ENCODE data around the gene MND1.
"Not testable (repeated sequence)": the region's sequence is repeated elsewhere in the genome, so short reads cannot be mapped to it uniquely, and the experiment has no call there.

MND1 gene

GRCh38 chr4:153448003-153448731, 103.7 kb downstream of the MND1 start:
- Histone ChIP-seq H3K36me3 (ENCODE audit: control insufficient read depth, low read depth, low read length) (no peaks in the 10 kb centered on the region), H3K9me3 (ENCODE audit: control insufficient read depth, low read depth, low read length) (no peaks in the 10 kb centered on the region), H3K4me1 (ENCODE audit: control insufficient read depth, low read depth, low read length) (peaks cover 6% of the 10 kb centered on the region), H3K27me3 (ENCODE audit: control insufficient read depth, insufficient read depth, low read length) (peaks cover 10% of the 10 kb centered on the region), H3K4me3 (ENCODE audit: low read length) (no peak overlapping the region), H3K27ac (ENCODE audit: low read length) (no peak overlapping the region), H3K9ac (ENCODE audit: low read length) (no peak overlapping the region)

DNA sequence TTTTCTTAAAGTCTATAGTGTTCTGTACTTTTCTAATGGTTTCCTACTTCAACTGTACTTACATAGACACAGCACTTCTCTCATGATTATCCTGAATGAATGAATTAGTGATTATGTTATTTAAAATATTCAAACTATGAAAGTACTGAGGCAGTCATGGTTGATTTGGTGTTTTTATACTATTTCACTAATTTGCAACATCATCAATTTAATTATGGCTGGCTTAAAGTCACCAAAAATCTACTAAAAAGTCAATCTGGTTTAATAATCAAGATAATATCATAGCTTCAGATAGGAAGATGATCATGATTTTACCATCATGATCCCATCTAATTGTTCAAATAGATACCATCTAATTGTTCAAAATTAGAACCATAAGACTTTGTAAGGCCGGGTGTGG, 104.8 kb downstream of the MND1 start:
- Histone ChIP-seq H3K36me3 (ENCODE audit: control insufficient read depth, low read depth, low read length) (no peaks in the 10 kb centered on the region), H3K4me3 (ENCODE audit: low read length) (no peak overlapping the region), H3K9ac (ENCODE audit: low read length) (no peak overlapping the region), H3K9me3 (ENCODE audit: control insufficient read depth, low read depth, low read length) (no peaks in the 10 kb centered on the region), H3K27ac (ENCODE audit: low read length) (no peak overlapping the region), H3K27me3 (ENCODE audit: control insufficient read depth, insufficient read depth, low read length) (peaks cover 10% of the 10 kb centered on the region), H3K4me1 (ENCODE audit: control insufficient read depth, low read depth, low read length) (peaks cover 6% of the 10 kb centered on the region)

DNA sequence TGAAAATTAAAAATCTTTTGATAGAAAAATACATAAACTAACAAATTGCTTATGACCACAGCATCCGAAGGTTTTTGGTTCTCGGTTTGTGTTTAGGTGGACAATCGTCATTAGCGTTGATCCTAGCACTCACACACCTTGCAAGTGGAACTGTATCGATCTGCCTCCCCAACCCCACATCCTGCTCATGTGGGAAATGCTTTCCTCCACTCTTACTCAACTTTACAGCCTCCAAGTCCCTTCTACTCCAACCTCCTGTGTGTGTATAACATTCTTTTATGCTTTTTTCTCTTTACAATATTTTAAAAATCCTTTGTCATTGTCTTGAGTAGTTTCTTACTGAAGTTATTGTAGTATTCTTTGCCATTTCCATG, 106.0 kb downstream of the MND1 start:
- Histone ChIP-seq H3K27ac (ENCODE audit: low read length) (no peak overlapping the region), H3K9me3 (ENCODE audit: control insufficient read depth, low read depth, low read length) (no peaks in the 10 kb centered on the region), H3K36me3 (ENCODE audit: control insufficient read depth, low read depth, low read length) (no peaks in the 10 kb centered on the region), H3K27me3 (ENCODE audit: control insufficient read depth, insufficient read depth, low read length) (peaks cover 10% of the 10 kb centered on the region), H3K4me3 (ENCODE audit: low read length) (no peak overlapping the region), H3K4me1 (ENCODE audit: control insufficient read depth, low read depth, low read length) (peaks cover 6% of the 10 kb centered on the region), H3K9ac (ENCODE audit: low read length) (no peak overlapping the region)

DNA sequence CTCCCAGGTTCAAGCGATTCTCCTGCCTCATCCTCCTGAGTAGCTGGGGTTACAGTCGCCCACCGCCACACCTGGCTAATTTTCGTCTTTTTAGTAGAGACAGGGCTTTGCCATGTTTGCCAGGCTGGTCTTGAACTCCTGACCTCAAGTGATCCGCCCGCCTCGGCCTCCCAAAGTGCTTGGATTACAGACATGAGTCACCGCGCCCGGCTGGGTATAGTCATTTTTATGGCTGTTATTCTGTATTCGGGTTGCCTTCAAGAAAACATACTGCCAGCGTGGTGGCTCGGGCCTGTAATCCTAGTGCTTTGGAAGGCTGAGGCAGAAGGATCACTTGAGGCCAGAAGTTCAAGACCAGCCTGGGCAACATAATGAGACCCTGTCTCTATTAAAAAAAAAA, 106.7 kb downstream of the MND1 start:
- not testable (repeated sequence) for H3K36me3 ChIP-seq (ENCODE audit: control insufficient read depth, low read depth, low read length); H3K27me3 ChIP-seq (ENCODE audit: control insufficient read depth, insufficient read depth, low read length); H3K27ac ChIP-seq (ENCODE audit: low read length); H3K9ac ChIP-seq (ENCODE audit: low read length); H3K4me3 ChIP-seq (ENCODE audit: low read length); H3K9me3 ChIP-seq (ENCODE audit: control insufficient read depth, low read depth, low read length); H3K4me1 ChIP-seq (ENCODE audit: control insufficient read depth, low read depth, low read length)

DNA sequence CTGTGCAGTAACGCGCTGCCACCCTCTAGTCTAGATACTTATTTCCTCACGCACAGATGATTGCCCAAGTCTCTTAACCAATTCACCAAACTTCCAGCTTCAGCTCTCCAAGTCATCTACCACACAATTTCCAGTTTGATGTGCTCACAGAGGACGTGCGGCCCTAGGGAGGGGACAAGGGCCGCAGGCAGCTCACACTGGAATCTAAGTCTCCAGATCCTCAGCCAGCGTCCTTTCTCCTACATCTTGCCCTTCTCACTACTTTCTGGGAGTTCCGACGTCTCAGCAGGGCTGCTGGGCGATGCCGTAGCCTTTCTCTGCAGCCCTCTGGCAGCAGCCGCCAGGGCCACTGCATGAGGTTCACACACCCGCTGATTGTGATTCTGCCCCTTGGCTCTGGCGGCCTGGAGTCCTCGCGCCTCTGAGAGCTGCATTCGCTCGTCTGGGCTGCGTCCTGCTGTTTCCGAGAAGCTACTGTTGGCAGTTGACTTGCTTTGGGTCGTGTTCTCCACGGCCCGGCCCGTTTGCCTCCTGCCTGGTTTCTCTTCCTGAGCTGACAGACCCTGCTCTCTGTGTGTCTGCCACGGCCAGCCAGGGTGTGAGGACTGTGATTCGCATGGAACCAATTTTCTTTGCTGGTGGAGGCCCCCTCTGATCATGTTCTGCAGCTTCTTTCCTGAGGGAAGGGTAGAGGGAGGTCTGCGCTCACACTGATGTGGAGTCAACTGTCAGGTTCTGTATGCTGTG, 107.6 kb downstream of the MND1 start:
- Histone ChIP-seq H3K9ac (ENCODE audit: low read length) (no peak overlapping the region), H3K4me1 (ENCODE audit: control insufficient read depth, low read depth, low read length) (peaks cover 6% of the 10 kb centered on the region), H3K4me3 (ENCODE audit: low read length) (no peak overlapping the region), H3K36me3 (ENCODE audit: control insufficient read depth, low read depth, low read length) (no peaks in the 10 kb centered on the region), H3K27ac (ENCODE audit: low read length) (no peak overlapping the region), H3K27me3 (ENCODE audit: control insufficient read depth, insufficient read depth, low read length) (peaks cover 10% of the 10 kb centered on the region), H3K9me3 (ENCODE audit: control insufficient read depth, low read depth, low read length) (no peaks in the 10 kb centered on the region)

GRCh38 chr4:153452658-153453378, 108.3 kb downstream of the MND1 start:
- H3K27ac ChIP-seq (ENCODE audit: low read length), result no peak overlapping the region
- no peaks in the 10 kb centered on the region for H3K36me3 ChIP-seq (ENCODE audit: control insufficient read depth, low read depth, low read length)
- peaks cover 6% of the 10 kb centered on the region for H3K4me1 ChIP-seq (ENCODE audit: control insufficient read depth, low read depth, low read length)
- no peak overlapping the region for H3K9ac ChIP-seq (ENCODE audit: low read length)
- peaks cover 10% of the 10 kb centered on the region for H3K27me3 ChIP-seq (ENCODE audit: control insufficient read depth, insufficient read depth, low read length)
- no peaks in the 10 kb centered on the region for H3K9me3 ChIP-seq (ENCODE audit: control insufficient read depth, low read depth, low read length)
- H3K4me3 ChIP-seq (ENCODE audit: low read length), result no peak overlapping the region

DNA sequence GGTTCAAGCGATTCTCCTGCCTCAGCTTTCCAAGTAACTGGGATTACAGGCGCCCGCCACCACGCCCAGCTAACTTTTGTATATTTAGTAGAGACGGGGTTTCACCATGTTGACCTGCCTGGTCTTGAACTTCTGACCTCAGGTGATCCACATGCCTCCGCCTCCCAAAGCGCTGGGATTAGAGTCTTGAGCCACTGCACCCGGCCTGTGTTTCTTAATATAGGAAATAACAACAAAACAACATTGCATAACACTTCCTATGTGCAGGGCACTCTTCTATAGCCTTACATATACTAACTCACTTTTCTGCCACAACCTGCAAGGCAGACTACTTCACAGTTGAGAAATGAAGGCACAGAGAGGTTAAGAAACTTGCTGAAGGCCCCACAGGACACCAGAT, 108.9 kb downstream of the MND1 start:
- H3K9ac ChIP-seq (ENCODE audit: low read length), result no peak overlapping the region
- H3K9me3 ChIP-seq (ENCODE audit: control insufficient read depth, low read depth, low read length), result no peaks in the 10 kb centered on the region
- no peak overlapping the region for H3K4me3 ChIP-seq (ENCODE audit: low read length)
- no peak overlapping the region for H3K27ac ChIP-seq (ENCODE audit: low read length)
- H3K36me3 ChIP-seq (ENCODE audit: control insufficient read depth, low read depth, low read length), result no peaks in the 10 kb centered on the region
- peaks cover 10% of the 10 kb centered on the region for H3K27me3 ChIP-seq (ENCODE audit: control insufficient read depth, insufficient read depth, low read length)
- H3K4me1 ChIP-seq (ENCODE audit: control insufficient read depth, low read depth, low read length), result peaks cover 6% of the 10 kb centered on the region

GRCh38 chr4:153458969-153459368, 114.5 kb downstream of the MND1 start:
- Histone ChIP-seq H3K9me3 (ENCODE audit: control insufficient read depth, low read depth, low read length) (no peaks in the 10 kb centered on the region), H3K4me1 (ENCODE audit: control insufficient read depth, low read depth, low read length) (no peaks in the 10 kb centered on the region), H3K4me3 (ENCODE audit: low read length) (no peak overlapping the region), H3K27me3 (ENCODE audit: control insufficient read depth, insufficient read depth, low read length) (no peaks in the 10 kb centered on the region), H3K9ac (ENCODE audit: low read length) (no peak overlapping the region), H3K36me3 (ENCODE audit: control insufficient read depth, low read depth, low read length) (no peaks in the 10 kb centered on the region), H3K27ac (ENCODE audit: low read length) (no peak overlapping the region)

- peaks cover 13% of the 10 kb centered on the region for H3K27me3 ChIP-seq (ENCODE audit: control insufficient read depth, insufficient read depth, low read length)
- H3K9ac ChIP-seq (ENCODE audit: low read length); H3K36me3 ChIP-seq (ENCODE audit: control insufficient read depth, low read depth, low read length); H3K9me3 ChIP-seq (ENCODE audit: control insufficient read depth, low read depth, low read length); H3K4me1 ChIP-seq (ENCODE audit: control insufficient read depth, low read depth, low read length); H3K27ac ChIP-seq (ENCODE audit: low read length); H3K4me3 ChIP-seq (ENCODE audit: low read length): not testable (repeated sequence)
These were observed 117.1 kb downstream of the MND1 start for GRCh38 chr4:153461549-153461948.

GRCh38 chr4:153464068-153464467, 119.6 kb downstream of the MND1 start:
- Histone ChIP-seq H3K9me3 (ENCODE audit: control insufficient read depth, low read depth, low read length) (no peaks in the 10 kb centered on the region), H3K4me1 (ENCODE audit: control insufficient read depth, low read depth, low read length) (peaks cover 17% of the 10 kb centered on the region), H3K9ac (ENCODE audit: low read length) (no peak overlapping the region), H3K36me3 (ENCODE audit: control insufficient read depth, low read depth, low read length) (no peaks in the 10 kb centered on the region), H3K27ac (ENCODE audit: low read length) (no peak overlapping the region), H3K27me3 (ENCODE audit: control insufficient read depth, insufficient read depth, low read length) (peaks cover 13% of the 10 kb centered on the region), H3K4me3 (ENCODE audit: low read length) (no peak overlapping the region)
